Eye (tissue), 1 donor: ENCODE results near the gene OCIAD2.
"Not testable (repeated sequence)": the region's sequence is repeated elsewhere in the genome, so short reads cannot be mapped to it uniquely, and the experiment has no call there.

Experiments
- DNase-seq: peaks from one replicate; pipeline ENCODE4 v3.0.0-alpha.2; 2015

Gene OCIAD2

GRCh38 chr4:48905363-48906015 is 1.1 kb downstream of the OCIAD2 start:
- peak; percentile 6 for DNase-seq

- DNase-seq = no peak
Measured at GRCh38 chr4:48904541-48905142, 1.9 kb downstream of the OCIAD2 start.

- no peak for DNase-seq
Measured at GRCh38 chr4:48904101-48904500, 2.5 kb downstream of the OCIAD2 start.

DNA sequence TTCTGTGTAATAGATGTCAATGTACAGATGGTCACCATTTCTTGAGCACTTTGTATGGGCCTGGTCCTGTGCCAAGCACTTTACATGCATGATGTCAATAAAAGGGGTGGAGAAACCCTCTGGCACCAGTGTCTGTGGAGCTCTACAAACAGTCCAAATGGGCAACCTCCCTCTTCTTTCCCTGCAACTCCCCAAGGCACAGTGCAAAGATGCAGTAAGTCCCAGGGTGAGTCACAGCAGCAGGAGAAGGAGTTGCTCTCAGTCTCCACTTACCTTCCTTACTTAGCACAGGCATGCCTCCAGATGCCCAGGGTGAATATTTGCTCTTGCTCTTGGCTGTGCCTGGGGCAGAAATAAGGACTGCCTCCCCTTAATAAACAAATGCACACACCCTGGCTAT is 4.3 kb downstream of the OCIAD2 start:
- DNase-seq = no peak

DNA sequence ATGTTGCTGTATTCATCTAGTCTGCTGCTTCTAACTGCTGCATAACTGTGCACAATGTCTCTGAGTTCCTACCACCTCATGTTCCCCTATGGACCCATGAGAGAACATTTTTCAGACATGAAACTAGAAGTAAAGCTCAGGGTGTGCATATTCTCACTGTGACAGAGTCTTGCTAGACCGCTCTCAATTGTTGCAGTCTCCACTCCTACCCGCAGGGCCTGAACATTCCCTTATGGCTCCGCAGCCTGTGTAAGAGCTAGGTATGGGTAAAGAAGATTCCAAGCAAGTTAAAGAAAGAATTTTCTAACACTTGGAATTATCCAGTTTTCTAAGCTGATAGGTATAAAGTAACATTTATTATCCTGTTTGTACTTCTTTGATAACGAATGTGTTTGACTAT is 5.4 kb downstream of the OCIAD2 start:
- DNase-seq = no peak

GRCh38 chr4:48899950-48900349 is 6.6 kb downstream of the OCIAD2 start:
- DNase-seq = no peak

- no peak for DNase-seq
Measured at GRCh38 chr4:48899432-48899749, 7.2 kb downstream of the OCIAD2 start.

DNA sequence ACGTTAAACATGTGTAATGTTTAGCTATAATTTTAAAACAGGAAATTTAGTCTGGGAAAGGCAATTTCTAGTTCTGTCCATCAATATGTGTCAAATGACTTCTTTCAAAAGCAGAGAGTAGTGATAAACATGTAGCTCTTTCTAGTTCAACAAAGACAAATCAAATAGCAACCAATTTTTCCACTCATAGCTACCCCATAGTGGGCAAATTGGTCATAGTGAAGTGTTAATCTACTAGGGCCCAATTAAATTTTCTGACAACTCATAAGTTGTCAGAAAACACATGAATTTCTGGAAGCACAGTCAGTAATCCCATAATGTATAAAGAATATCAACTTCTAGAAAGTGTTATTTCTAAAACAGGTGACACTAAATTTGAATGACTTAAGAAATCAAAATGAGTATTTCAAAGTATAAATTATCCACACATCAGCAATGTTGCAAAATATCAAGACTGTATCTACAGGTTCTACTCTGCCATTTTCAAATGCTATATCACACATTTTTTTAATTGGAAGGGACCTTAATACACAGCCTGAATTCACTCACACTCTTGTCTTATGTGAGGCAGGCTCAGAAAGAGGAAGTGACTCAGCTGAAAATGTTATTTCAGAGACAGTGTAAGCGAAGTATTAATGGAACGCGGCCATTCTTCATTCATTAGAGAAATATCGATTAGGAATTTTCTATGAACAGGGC is 7.7 kb downstream of the OCIAD2 start:
- DNase-seq = no peak

DNA sequence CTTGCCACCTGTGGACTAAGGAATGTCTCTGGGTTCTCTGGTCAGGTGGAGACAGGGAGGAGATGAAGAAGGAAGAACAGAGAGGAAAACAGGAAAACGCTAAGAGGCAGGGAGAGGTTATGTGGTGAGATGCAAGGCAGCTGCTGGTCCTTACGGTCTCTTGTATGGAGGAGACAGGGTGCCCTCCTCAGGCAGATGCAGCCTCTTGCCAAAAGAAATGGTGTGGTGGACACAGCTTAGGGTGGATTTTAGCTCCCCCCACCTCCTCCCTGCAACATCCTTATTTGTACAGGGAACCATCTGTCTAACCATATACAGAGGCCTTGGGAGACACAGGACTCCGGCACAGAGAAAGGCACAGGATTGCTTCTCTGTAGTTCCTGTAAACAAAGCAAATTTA is 9.7 kb downstream of the OCIAD2 start:
- DNase-seq = no peak

- no peak for DNase-seq
Measured at GRCh38 chr4:48891028-48891619, 15.4 kb downstream of the OCIAD2 start.

- not testable (repeated sequence) for DNase-seq
Measured at GRCh38 chr4:48889750-48890149, 16.8 kb downstream of the OCIAD2 start.

GRCh38 chr4:48881646-48882045 is 24.9 kb downstream of the OCIAD2 start:
- not testable (repeated sequence) for DNase-seq

DNA sequence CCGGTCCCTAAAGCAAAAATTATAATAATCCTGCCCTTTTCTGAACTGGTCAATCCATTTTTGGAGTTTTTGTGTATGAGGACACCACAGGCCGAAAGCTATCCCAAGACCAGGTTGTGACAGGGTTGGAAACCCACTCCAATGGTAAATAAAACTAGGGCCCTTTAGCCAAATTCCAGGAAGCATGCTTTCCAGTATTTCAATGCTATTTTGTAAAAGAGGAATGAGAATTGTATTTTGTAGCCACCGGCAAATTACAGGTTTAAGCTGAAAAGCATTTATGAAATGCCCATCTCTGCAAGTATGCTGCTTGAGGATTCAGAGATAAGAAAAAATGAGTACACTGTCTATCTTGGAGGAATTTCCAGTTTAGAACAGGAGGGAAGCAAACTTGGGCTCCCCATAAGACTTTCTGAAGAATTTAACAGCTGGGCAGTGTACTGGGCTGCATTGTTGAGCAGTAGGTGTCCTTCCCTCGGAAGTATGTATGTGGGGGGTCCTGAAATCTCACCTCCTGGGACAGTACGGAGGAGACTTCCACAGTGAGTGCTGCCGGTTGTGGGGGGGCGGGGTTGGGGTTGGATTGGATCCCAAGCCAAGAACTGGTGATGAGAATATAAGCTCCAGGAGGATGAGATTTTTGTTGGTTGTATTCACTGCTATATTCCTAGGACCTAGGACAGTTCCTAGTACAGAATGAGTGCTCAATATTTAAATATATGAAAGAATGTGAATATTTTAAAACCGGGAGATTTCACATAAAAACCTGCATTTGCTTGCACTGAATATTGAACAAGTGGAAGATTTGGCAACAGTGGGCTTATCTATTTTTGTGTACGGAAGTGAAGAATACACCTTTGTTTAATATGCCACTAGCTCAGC is 26.8 kb downstream of the OCIAD2 start:
- no peak for DNase-seq

- DNase-seq = no peak
Measured at GRCh38 chr4:48877827-48878535, 28.6 kb downstream of the OCIAD2 start.

DNA sequence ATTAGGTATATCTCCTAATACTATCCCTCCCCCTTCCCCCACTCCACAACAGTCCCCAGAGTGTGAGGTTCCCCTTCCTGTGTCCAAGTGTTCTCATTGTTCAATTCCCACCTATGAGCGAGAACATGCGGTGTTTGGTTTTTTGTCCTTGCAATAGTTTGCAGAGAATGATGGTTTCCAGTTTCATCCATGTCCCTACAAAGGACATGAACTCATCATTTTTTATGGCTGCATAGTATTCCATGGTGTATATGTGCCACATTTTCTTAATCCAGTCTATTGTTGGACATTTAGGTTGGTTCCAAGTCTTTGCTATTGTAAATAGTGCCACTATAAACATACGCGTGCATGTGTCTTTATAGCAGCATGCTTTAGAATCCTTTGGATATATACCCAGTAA is 41.9 kb downstream of the OCIAD2 start:
- not testable (repeated sequence) for DNase-seq

- no peak for DNase-seq
Measured at GRCh38 chr4:48863728-48864127, 42.8 kb downstream of the OCIAD2 start.

- DNase-seq = no peak
Measured at GRCh38 chr4:48862661-48863060, 43.9 kb downstream of the OCIAD2 start.

DNA sequence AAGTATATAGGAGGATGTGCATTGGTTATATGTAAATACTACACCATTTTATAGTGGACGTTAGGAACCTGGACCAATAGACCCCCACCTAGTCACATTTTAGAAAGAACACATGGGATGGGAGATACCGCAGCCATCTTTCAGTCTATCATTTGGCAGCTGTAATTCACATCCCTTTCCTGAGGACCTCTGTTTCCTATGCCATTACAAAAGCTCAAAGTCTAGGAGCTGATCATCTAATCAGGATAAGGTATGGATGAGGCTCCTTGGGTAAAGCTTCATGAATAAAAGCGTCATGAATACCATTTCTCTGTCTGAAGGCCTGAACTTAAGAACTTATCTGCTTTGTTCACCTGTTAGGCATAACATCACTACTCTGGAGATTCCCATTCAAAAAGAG is 44.5 kb downstream of the OCIAD2 start:
- no peak for DNase-seq

GRCh38 chr4:48858130-48858529 is 48.4 kb downstream of the OCIAD2 start:
- DNase-seq = no peak

DNA sequence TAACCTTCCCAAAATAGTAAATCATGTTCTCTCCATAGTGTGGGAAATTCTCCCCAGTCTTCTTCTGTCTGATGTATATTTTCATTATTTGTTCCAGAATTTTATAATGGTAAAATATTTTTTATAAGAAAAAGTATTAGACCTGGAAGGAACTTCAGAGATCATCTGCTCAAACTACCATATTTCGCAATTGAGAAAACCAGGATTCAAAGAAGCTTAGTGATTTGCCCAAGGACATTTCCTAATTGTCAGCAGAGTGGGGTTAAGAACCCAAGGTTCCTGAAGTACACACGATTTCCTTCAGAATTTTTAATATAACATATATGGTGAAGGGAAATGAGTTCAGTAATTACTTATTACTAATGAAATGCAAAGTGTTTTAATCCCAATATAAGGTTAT is 51.6 kb downstream of the OCIAD2 start:
- DNase-seq = no peak

- no peak for DNase-seq
Measured at GRCh38 chr4:48854395-48854683, 52.2 kb downstream of the OCIAD2 start.

GRCh38 chr4:48853604-48854394 is 52.8 kb downstream of the OCIAD2 start:
- DNase-seq = no peak
